A549 (cell line): Measurements from ENCODE around the gene LRRC7. TPM values are rescaled to one million over a fixed set of nuclear protein-coding genes. Genes with fewer than 3 reads are reported as not detected.

Experiments
- ATAC-seq, 2 experiments: fragments of 200-7000 bp in 1 of 2; fragments of >200 bp in 1 of 2; cut with Nextera tagmentation in 1 of 2; cut with Tn5 transposase in 1 of 2; 3 replicates each; pipeline versions ENCODE4 v1.8.0 to v1.9.1; 2018 to 2020; ENCODE audit warnings: mild to moderate bottlenecking in 1 of 2, moderate library complexity in 1 of 2
- CTCF ChIA-PET: fragments of 300-600 bp; sonication (Branson Sonifier 250); formaldehyde crosslinking; extraction: SDS; loops from one replicate; lab custom pipeline; 2021; ENCODE audit warnings: antibody characterized with exemption, inconsistent platforms; lab: Yijun Ruan, JAX
- POLR2A ChIA-PET: fragments of 350-600 bp; formaldehyde crosslinking; extraction: SDS; loops from one replicate; lab custom pipeline; 2021; ENCODE audit warnings: antibody characterized with exemption, inconsistent platforms; lab: Yijun Ruan, JAX
- DNase-seq, 2 experiments: peaks; one replicate each; pipeline versions ENCODE4 v3.0.0 to v3.0.0-alpha.2; 2011 to 2016; ENCODE audit warnings: low read depth in 1 of 2, low spot score in 1 of 2
- FAIRE-seq: peaks from 2 replicates; lab custom pipeline; 2011; peaks lifted over from hg19 to GRCh38; lab: Jason Lieb, UNC
- H3K27ac ChIP-seq, 2 experiments: fragments of >200 bp; sonication (Bioruptor Twin); formaldehyde crosslinking; 3 replicates each; pipeline ENCODE4 v1.5.1; 2016 to 2017
- H3K4me1 ChIP-seq: fragments of >200 bp; sonication (Bioruptor Twin); formaldehyde crosslinking; 3 replicates; pipeline ENCODE4 v1.6.1; 2016
- H3K4me2 ChIP-seq: fragments of >200 bp; sonication (Bioruptor Twin); formaldehyde crosslinking; 3 replicates; pipeline ENCODE4 v1.6.1; 2016
- H3K4me3 ChIP-seq: fragments of >200 bp; sonication (Bioruptor Twin); formaldehyde crosslinking; 3 replicates; pipeline ENCODE4 v1.5.1; 2016
- H3K9me3 ChIP-seq: fragments of >200 bp; sonication (Bioruptor Twin); formaldehyde crosslinking; 3 replicates; pipeline ENCODE4 v1.6.1; 2016
- BHLHE40 ChIP-seq: IDR thresholded peaks from 2 replicates; pipeline ENCODE4 v1.6.1; 2012; ENCODE audit warnings: low read depth, low read length, inconsistent platforms
- CBX2 ChIP-seq: fragments of 200-600 bp; sonication (generic); IDR thresholded peaks from 2 replicates; pipeline ENCODE4 v1.6.1; 2016; ENCODE audit warnings: low read depth, mild to moderate bottlenecking, borderline replicate concordance
- CEBPB ChIP-seq, 2 experiments: fragments of >200 bp in 1 of 2; sonication (Bioruptor Twin) in 1 of 2; formaldehyde crosslinking in 1 of 2; IDR thresholded peaks; 2 replicates each; pipeline ENCODE4 v1.6.1; 2012 to 2016
- CHD2 ChIP-seq: fragments of 150-350 bp; IDR thresholded peaks from 2 replicates; pipeline ENCODE4 v1.6.1; 2014; ENCODE audit warnings: low read length; ENCODE audit not compliant: partially characterized antibody
- CTCF ChIP-seq: fragments of >200 bp; sonication (Bioruptor Twin); formaldehyde crosslinking; IDR thresholded peaks from 3 replicates; pipeline ENCODE4 v1.5.1; 2016
- E2F6 ChIP-seq: IDR thresholded peaks from 2 replicates; pipeline ENCODE4 v1.6.1; 2012; ENCODE audit warnings: low read depth, borderline replicate concordance
- ELK1 ChIP-seq: fragments of 150-350 bp; IDR thresholded peaks from 2 replicates; pipeline ENCODE4 v1.6.1; 2014; ENCODE audit warnings: low read depth, mild to moderate bottlenecking, low read length
- EP300 ChIP-seq, 2 experiments: fragments of >200 bp; sonication (Bioruptor Twin); formaldehyde crosslinking; IDR thresholded peaks; 2 replicates in 1 of 2; 3 replicates in 1 of 2; pipeline ENCODE4 v1.6.1; 2016 to 2017
- GATA3 ChIP-seq: IDR thresholded peaks from 2 replicates; pipeline ENCODE4 v1.6.1; 2012; ENCODE audit warnings: borderline replicate concordance
- HDAC2 ChIP-seq: fragments of 200-600 bp; sonication (generic); IDR thresholded peaks from 2 replicates; pipeline ENCODE4 v1.6.1; 2016
- JUN ChIP-seq, 2 experiments: fragments of >200 bp; sonication (Bioruptor Twin); formaldehyde crosslinking; IDR thresholded peaks; 2 replicates in 1 of 2; 3 replicates in 1 of 2; pipeline ENCODE4 v1.6.1; 2016 to 2017
- KDM5A ChIP-seq: fragments of 200-600 bp; sonication (generic); IDR thresholded peaks from 2 replicates; pipeline ENCODE4 v1.6.1; 2016; ENCODE audit warnings: antibody characterized with exemption, mild to moderate bottlenecking
- MAFK ChIP-seq: fragments of 450-650 bp; IDR thresholded peaks from 2 replicates; pipeline ENCODE4 v1.6.1; 2014; ENCODE audit not compliant: partially characterized antibody
- POLR2A ChIP-seq: IDR thresholded peaks from 2 replicates; pipeline ENCODE4 v1.6.1; 2012; ENCODE audit warnings: mild to moderate bottlenecking, low read length
- POLR2AphosphoS2 ChIP-seq: conservative IDR thresholded peaks from 2 replicates; pipeline ENCODE4 v1.6.1; 2012; ENCODE audit warnings: low read length, improper control_type of control experiment, inconsistent platforms
- RAD21 ChIP-seq, 2 experiments: fragments of >200 bp in 1 of 2; sonication (Bioruptor Twin) in 1 of 2; formaldehyde crosslinking in 1 of 2; IDR thresholded peaks in 1 of 2; conservative IDR thresholded peaks in 1 of 2; 2 replicates in 1 of 2; 3 replicates in 1 of 2; pipeline ENCODE4 v1.6.1; 2012 to 2018; ENCODE audit warnings: inconsistent platforms in 1 of 2
- RARB ChIP-seq: fragments of 250-450 bp; sonication (Bioruptor Pico); IDR thresholded peaks from 2 replicates; pipeline ENCODE4 v1.8.0; 2021; ENCODE audit warnings: mild to moderate bottlenecking, moderate library complexity
- RCOR1 ChIP-seq: fragments of 150-350 bp; IDR thresholded peaks from 2 replicates; pipeline ENCODE4 v1.6.1; 2014; ENCODE audit warnings: antibody characterized with exemption, low read length, low read depth
- REST ChIP-seq: fragments of 200-600 bp; sonication (generic); IDR thresholded peaks from 2 replicates; pipeline ENCODE4 v1.6.1; 2016; ENCODE audit warnings: antibody characterized with exemption, mild to moderate bottlenecking, moderate library complexity
- RFX5 ChIP-seq: fragments of 450-650 bp; IDR thresholded peaks from 2 replicates; pipeline ENCODE4 v1.7.1; 2014; ENCODE audit warnings: antibody characterized with exemption, mild to moderate bottlenecking, moderate library complexity
- RNF2 ChIP-seq: fragments of 200-600 bp; sonication (generic); IDR thresholded peaks from 2 replicates; pipeline ENCODE4 v1.6.1; 2016; ENCODE audit warnings: low read depth, mild to moderate bottlenecking, antibody characterized with exemption, moderate library complexity, borderline replicate concordance
- SMC3 ChIP-seq: fragments of >200 bp; sonication (Bioruptor Twin); formaldehyde crosslinking; IDR thresholded peaks from 3 replicates; pipeline ENCODE4 v1.6.1; 2018; ENCODE audit warnings: inconsistent platforms
- TFCP2L1 ChIP-seq: fragments of 250-450 bp; sonication (Bioruptor Pico); IDR thresholded peaks from 2 replicates; pipeline ENCODE4 v1.5.0; 2021; ENCODE audit warnings: mild to moderate bottlenecking
- ZC3H11A ChIP-seq: fragments of 450-650 bp; IDR thresholded peaks from 2 replicates; pipeline ENCODE4 v1.6.1; 2014; ENCODE audit warnings: antibody characterized with exemption, mild to moderate bottlenecking
- ZFP36 ChIP-seq: fragments of 450-650 bp; IDR thresholded peaks from 2 replicates; pipeline ENCODE4 v1.6.1; 2014; ENCODE audit warnings: borderline replicate concordance; ENCODE audit not compliant: partially characterized antibody
- ZNF302 ChIP-seq: fragments of 250-450 bp; sonication (Bioruptor Pico); IDR thresholded peaks from 2 replicates; pipeline ENCODE4 v1.9.0; 2021; ENCODE audit warnings: inconsistent platforms, mild to moderate bottlenecking, moderate library complexity
- WGBS: methylation state at CpG from one replicate; pipeline ENCODE4 v1.1.6; 2017; ENCODE audit errors: missing lambda C conversion rate; 5-methylcytosine and 5-hydroxymethylcytosine counted together
- polyA plus RNA-seq, 4 experiments: library from polyadenylated mRNA; depleted of rRNA in 3 of 4; stranded (reverse); fragments of >200 nt; fragmentation: RNase III in 1 of 4; extraction: RNeasy Plus Mini Kit Qiagen cat#74134 plus additional on column Dnase treatment in 1 of 4; gene quantifications; 2 replicates in 3 of 4; 3 replicates in 1 of 4; pipeline ENCODE4 v1.2.3, GENCODE V29; 2011 to 2017

The LRRC7 gene
- polyA plus RNA-seq, 2 of the 4 experiments (the other 2 are of a cell fraction) = not detected

GRCh38 chr1:69700770-69701169, 133.0 kb downstream of the LRRC7 start:
- WGBS = 0% methylated on average over 2 of the region's 2 CpGs
- FAIRE-seq (no peak), ATAC-seq (peak in 1 of 2 experiments; percentile 68; a peak in 2 of 6 replicates), DNase-seq (peak in 1 of 2 experiments; percentile 18)
- CTCF ChIA-PET = no interaction called here
- Histone ChIP-seq H3K27ac (no peak overlapping the region), H3K4me3 (no peak overlapping the region), H3K4me2 (no peak overlapping the region), H3K4me1 (no peaks in the 10 kb centered on the region), H3K9me3 (no peaks in the 10 kb centered on the region)
- peak in 1 of 2 experiments; percentile 34; a peak in 2 of 5 replicates for TF ChIP-seq RAD21 (conservative IDR thresholded peaks at IDR 0.05 in 1 of 2, IDR thresholded peaks at IDR 0.05 in 1 of 2)
- 0 out of 3 replicates have a peak, but pooled peaks have one; percentile 8 for TF ChIP-seq SMC3
- TF ChIP-seq TFCP2L1 (CRISPR knock-in tag) = no peak
- POLR2A ChIA-PET = no interaction called here

- FAIRE-seq = no peak
- no peak for ATAC-seq
- no peak overlapping the region for H3K27ac ChIP-seq
- H3K9me3 ChIP-seq = no peaks in the 10 kb centered on the region
- H3K4me1 ChIP-seq = no peaks in the 10 kb centered on the region
- TF ChIP-seq RFX5 = no peak
- TF ChIP-seq REST = no peak
- no peak for TF ChIP-seq ZFP36
- no peak for TF ChIP-seq JUN (IDR thresholded peaks at IDR 0.05)
- no peak for TF ChIP-seq MAFK
- TF ChIP-seq POLR2AphosphoS2 = no peak
- no peak for TF ChIP-seq ELK1
- TF ChIP-seq, all 56 proteins: peak for 0
- 18% methylated on average over 4 of the region's 4 CpGs for WGBS
- POLR2A ChIA-PET = no interaction called here
- Histone ChIP-seq H3K4me2 (no peak overlapping the region), H3K4me3 (no peak overlapping the region)
- DNase-seq = no peak
- CTCF ChIA-PET = no interaction called here
These were observed 134.4 kb downstream of the LRRC7 start for GRCh38 chr1:69702085-69702484.

- CTCF ChIA-PET = no interaction called here
- WGBS = 4% methylated on average over 1 of the region's 1 CpG
These were observed 138.8 kb downstream of the LRRC7 start for GRCh38 chr1:69706473-69706872.

More at GRCh38 chr1:69706473-69706872, 138.8 kb downstream of the LRRC7 start:
- no peak for TF ChIP-seq CHD2
- TF ChIP-seq EP300 (IDR thresholded peaks at IDR 0.05) = no peak
- TF ChIP-seq HDAC2 = no peak
- TF ChIP-seq RFX5 = no peak
- no peak for TF ChIP-seq CEBPB (IDR thresholded peaks at IDR 0.05)
- no peak for TF ChIP-seq ZNF302 (CRISPR knock-in tag)
- TF ChIP-seq KDM5A = no peak
- TF ChIP-seq JUN (IDR thresholded peaks at IDR 0.05) = no peak
- TF ChIP-seq RCOR1 = no peak
- no peak for TF ChIP-seq BHLHE40
- no peak for TF ChIP-seq GATA3
- TF ChIP-seq RNF2 = no peak
- no peak for TF ChIP-seq E2F6
- no peak for TF ChIP-seq POLR2AphosphoS2
- no peak for TF ChIP-seq ZC3H11A
- TF ChIP-seq POLR2A = no peak
- no peak for TF ChIP-seq RARB (CRISPR knock-in tag)
- TF ChIP-seq CTCF = no peak
- no peak for TF ChIP-seq ELK1
- TF ChIP-seq CBX2 = no peak
- no peaks in the 10 kb centered on the region for H3K4me1 ChIP-seq
- POLR2A ChIA-PET = no interaction called here
- no peak overlapping the region for H3K4me3 ChIP-seq
- no peak overlapping the region for H3K4me2 ChIP-seq
- DNase-seq (no peak), ATAC-seq (no peak), FAIRE-seq (no peak)
- no peaks in the 10 kb centered on the region for H3K9me3 ChIP-seq
- no peak overlapping the region for H3K27ac ChIP-seq
